ENCODE data around the gene SPECC1L. TPM values are rescaled to one million over a fixed set of nuclear protein-coding genes. Genes with fewer than 3 reads are reported as not detected.

SPECC1L gene
- total RNA-seq, 1 experiment from 2014 or later: 40.8 TPM

- CTCF ChIA-PET: interaction anchor here (2.5 to 3.1 kb wide), 2 partner anchors 25 to 42 kb away, joined by 13 to 40 read pairs; no protein-coding TSS in a partner anchor
- RAD21 ChIA-PET (ENCODE audit: low non-redundant PET in 1 of 2, low total read pairs in 2 of 2, uncharacterized antibody in 2 of 2, unreplicated experiment in 2 of 2): no interaction called here
- Histone ChIP-seq H3K9me2 (ENCODE audit: insufficient read depth) (no peaks in the 10 kb centered on the region), H2AFZ (ENCODE audit: low read depth, low read length, poor library complexity, severe bottlenecking) (no peak overlapping the region), H3K27me3 (ENCODE audit: insufficient read depth, low read length) (no peaks in the 10 kb centered on the region), H3K36me3 (ENCODE audit: control insufficient read depth in 1 of 2, insufficient read depth in 2 of 2, low read length in 2 of 2) (no peaks in the 10 kb centered on the region), H3K9me3 (ENCODE audit: control insufficient read depth in 1 of 2, insufficient read depth in 1 of 2, low read depth in 1 of 2, low read length in 2 of 2) (no peaks in the 10 kb centered on the region), H4K20me1 (ENCODE audit: insufficient read depth) (no peaks in the 10 kb centered on the region), H3K79me2 (ENCODE audit: insufficient read depth, low read length) (no peaks in the 10 kb centered on the region), H3K4me1 (ENCODE audit: control insufficient read depth in 1 of 2, insufficient read depth in 2 of 2, low read length in 2 of 2) (peaks cover 13 to 14% of the 10 kb centered on the region in 2 experiments; a peak in 3 of 4 replicates), H3K4me3 (replicated peaks in 1 of 2; ENCODE audit: low read depth in 1 of 2, low read length in 2 of 2) (no peak overlapping the region), H3K4me2 (ENCODE audit: low read length) (no peak overlapping the region), H3K9ac (ENCODE audit: low read length) (no peak overlapping the region), H3K27ac (ENCODE audit: low read depth, low read length) (no peak overlapping the region; the same call in 1 of the 2 replicates)
- no TSS peak for BruUV-seq (replicated peaks)
- DNase-seq (ENCODE audit: low read depth, low spot score) (no peak), ATAC-seq (no peak)
- intact Hi-C loops (cut with micrococcal nuclease): no loop called here
- POLR2A ChIA-PET: interaction anchor here (2.2 kb wide), 1 partner anchor 18 kb away, joined by 9 read pairs; no protein-coding TSS in a partner anchor
- no peak for TF ChIP-seq SP1 (IDR thresholded peaks at IDR 0.05; ENCODE audit: low read depth)
- TF ChIP-seq FOSL1 (IDR thresholded peaks at IDR 0.05; ENCODE audit: low read depth): no peak
- TF ChIP-seq CTCF (IDR thresholded peaks at IDR 0.05 in 2 of 3, conservative IDR thresholded peaks at IDR 0.05 in 1 of 3; ENCODE audit: borderline replicate concordance in 1 of 3, insufficient read depth in 1 of 3, low read depth in 2 of 3, low read length in 2 of 3): no peak
- no peak for TF ChIP-seq REST (IDR thresholded peaks at IDR 0.05; ENCODE audit: low read depth)
- no peak for TF ChIP-seq ZBTB33 (IDR thresholded peaks at IDR 0.05; ENCODE audit: extremely low read depth, insufficient replicate concordance, low read length)
- no peak for TF ChIP-seq POLR2A (IDR thresholded peaks at IDR 0.05; ENCODE audit: borderline replicate concordance, extremely low read depth, insufficient read depth, insufficient read length)
- no peak for TF ChIP-seq JUND (IDR thresholded peaks at IDR 0.05)
- no peak for TF ChIP-seq CBX3 (IDR thresholded peaks at IDR 0.05; ENCODE audit: low read depth)
- no peak for TF ChIP-seq ELF1 (IDR thresholded peaks at IDR 0.05; ENCODE audit: borderline replicate concordance, low read depth)
- no peak for TF ChIP-seq YY1 (IDR thresholded peaks at IDR 0.05; ENCODE audit: extremely low read depth, insufficient replicate concordance, low read depth, low read length)
Measured at GRCh38 chr22:24232725-24233124, 37.9 kb upstream of the SPECC1L start.
